Measurements from ENCODE around the gene IL3RA. TPM values are rescaled to one million over a fixed set of nuclear protein-coding genes. Genes with fewer than 3 reads are reported as not detected.

Gene IL3RA
- polyA plus RNA-seq, 1 of the 3 experiments (the other 2 are of a cell fraction) = not detected

GRCh38 chrX:1407035-1407434 is 70.5 kb downstream of the IL3RA start:
- no peak overlapping the region for H3K4me3 ChIP-seq (ENCODE audit: low read depth in 2 of 2, low read length in 1 of 2)
- no peak for DNase-seq
- no peaks in the 10 kb centered on the region for H3K9me3 ChIP-seq
- TF ChIP-seq GATA2 (CRISPR knock-in tag; IDR thresholded peaks at IDR 0.05) = no peak
- TF ChIP-seq MEF2A (IDR thresholded peaks at IDR 0.05; ENCODE audit: borderline replicate concordance, low read depth) = no peak
- no peak for TF ChIP-seq RXRA (IDR thresholded peaks at IDR 0.05; ENCODE audit: borderline replicate concordance, low read depth)
- TF ChIP-seq, protein P1, sequence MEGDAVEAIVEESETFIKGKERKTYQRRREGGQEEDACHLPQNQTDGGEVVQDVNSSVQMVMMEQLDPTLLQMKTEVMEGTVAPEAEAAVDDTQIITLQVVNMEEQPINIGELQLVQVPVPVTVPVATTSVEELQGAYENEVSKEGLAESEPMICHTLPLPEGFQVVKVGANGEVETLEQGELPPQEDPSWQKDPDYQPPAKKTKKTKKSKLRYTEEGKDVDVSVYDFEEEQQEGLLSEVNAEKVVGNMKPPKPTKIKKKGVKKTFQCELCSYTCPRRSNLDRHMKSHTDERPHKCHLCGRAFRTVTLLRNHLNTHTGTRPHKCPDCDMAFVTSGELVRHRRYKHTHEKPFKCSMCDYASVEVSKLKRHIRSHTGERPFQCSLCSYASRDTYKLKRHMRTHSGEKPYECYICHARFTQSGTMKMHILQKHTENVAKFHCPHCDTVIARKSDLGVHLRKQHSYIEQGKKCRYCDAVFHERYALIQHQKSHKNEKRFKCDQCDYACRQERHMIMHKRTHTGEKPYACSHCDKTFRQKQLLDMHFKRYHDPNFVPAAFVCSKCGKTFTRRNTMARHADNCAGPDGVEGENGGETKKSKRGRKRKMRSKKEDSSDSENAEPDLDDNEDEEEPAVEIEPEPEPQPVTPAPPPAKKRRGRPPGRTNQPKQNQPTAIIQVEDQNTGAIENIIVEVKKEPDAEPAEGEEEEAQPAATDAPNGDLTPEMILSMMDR (IDR thresholded peaks at IDR 0.05) = no peak
- TF ChIP-seq USF1 (IDR thresholded peaks at IDR 0.05; ENCODE audit: borderline replicate concordance, low read depth) = no peak
- TF ChIP-seq FOSL2 (IDR thresholded peaks at IDR 0.05; ENCODE audit: borderline replicate concordance, low read depth) = no peak
- no peak for TF ChIP-seq TCF12 (IDR thresholded peaks at IDR 0.05)
- no peak for TF ChIP-seq RAD21 (IDR thresholded peaks at IDR 0.05; ENCODE audit: low read length)
- no peaks in the 10 kb centered on the region for H3K4me1 ChIP-seq (ENCODE audit: control insufficient read depth in 1 of 2, insufficient read depth in 2 of 2, low read depth in 1 of 2, low read length in 1 of 2)
- H3F3A ChIP-seq (replicated peaks; ENCODE audit: insufficient read depth) = no peaks in the 10 kb centered on the region
- POLR2A ChIA-PET = no interaction called here
- no peak overlapping the region for H3K4me2 ChIP-seq
- no peak overlapping the region for H2AFZ ChIP-seq (ENCODE audit: low read depth)
- H3K36me3 ChIP-seq (replicated peaks in 1 of 2; ENCODE audit: control insufficient read depth in 1 of 2, insufficient read depth in 2 of 2, low read length in 1 of 2) = peaks cover 4 to 27% of the 10 kb centered on the region in 2 experiments
- H3K9me2 ChIP-seq = no peaks in the 10 kb centered on the region
- no peaks in the 10 kb centered on the region for H3K79me2 ChIP-seq (ENCODE audit: insufficient read depth)
- no peaks in the 10 kb centered on the region for H3K27me3 ChIP-seq (ENCODE audit: insufficient read depth)
- H3K9ac ChIP-seq = no peak overlapping the region
- H3K27ac ChIP-seq (ENCODE audit: low read depth in 2 of 2, low read length in 1 of 2) = no peak overlapping the region
- H4K20me1 ChIP-seq (ENCODE audit: insufficient read depth) = no peaks in the 10 kb centered on the region
- CTCF ChIA-PET = no interaction called here

DNA sequence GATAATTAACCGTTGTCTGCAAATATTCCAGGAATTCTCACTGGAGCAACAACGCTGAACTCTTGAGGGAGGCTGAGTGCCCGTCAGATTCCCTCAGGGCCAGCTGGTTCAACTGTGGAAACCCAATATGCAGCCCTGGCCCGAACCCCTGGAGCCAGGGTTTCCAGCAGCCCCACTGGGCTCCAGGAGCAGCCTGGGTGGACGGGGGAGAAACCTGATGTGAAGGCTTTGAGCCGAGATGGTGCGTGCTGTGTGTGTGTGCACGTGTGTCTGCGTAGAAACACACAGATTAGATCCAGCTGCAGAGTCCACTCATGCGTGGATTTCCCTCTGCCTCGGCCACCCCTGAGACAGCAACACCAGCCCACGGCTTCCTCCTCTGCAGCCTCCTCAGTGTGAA is 74.7 kb downstream of the IL3RA start:
- ChIA-PET POLR2A (no interaction called here), CTCF (no interaction called here)
- Histone ChIP-seq H3K4me3 (ENCODE audit: low read depth in 2 of 2, low read length in 1 of 2) (no peak overlapping the region), H3K36me3 (replicated peaks in 1 of 2; ENCODE audit: control insufficient read depth in 1 of 2, insufficient read depth in 2 of 2, low read length in 1 of 2) (peaks cover 8 to 14% of the 10 kb centered on the region in 2 experiments), H2AFZ (ENCODE audit: low read depth) (no peak overlapping the region), H3K27ac (ENCODE audit: low read depth in 2 of 2, low read length in 1 of 2) (no peak overlapping the region), H3K4me1 (ENCODE audit: control insufficient read depth in 1 of 2, insufficient read depth in 2 of 2, low read depth in 1 of 2, low read length in 1 of 2) (no peaks in the 10 kb centered on the region), H3K27me3 (ENCODE audit: insufficient read depth) (no peaks in the 10 kb centered on the region), H3K9me3 (no peaks in the 10 kb centered on the region), H3K9ac (no peak overlapping the region), H3K4me2 (no peak overlapping the region), H3F3A (replicated peaks; ENCODE audit: insufficient read depth) (no peaks in the 10 kb centered on the region), H3K79me2 (ENCODE audit: insufficient read depth) (no peaks in the 10 kb centered on the region), H3K9me2 (no peaks in the 10 kb centered on the region), H4K20me1 (ENCODE audit: insufficient read depth) (no peaks in the 10 kb centered on the region)
- DNase-seq = no peak
- TF ChIP-seq, protein P2, sequence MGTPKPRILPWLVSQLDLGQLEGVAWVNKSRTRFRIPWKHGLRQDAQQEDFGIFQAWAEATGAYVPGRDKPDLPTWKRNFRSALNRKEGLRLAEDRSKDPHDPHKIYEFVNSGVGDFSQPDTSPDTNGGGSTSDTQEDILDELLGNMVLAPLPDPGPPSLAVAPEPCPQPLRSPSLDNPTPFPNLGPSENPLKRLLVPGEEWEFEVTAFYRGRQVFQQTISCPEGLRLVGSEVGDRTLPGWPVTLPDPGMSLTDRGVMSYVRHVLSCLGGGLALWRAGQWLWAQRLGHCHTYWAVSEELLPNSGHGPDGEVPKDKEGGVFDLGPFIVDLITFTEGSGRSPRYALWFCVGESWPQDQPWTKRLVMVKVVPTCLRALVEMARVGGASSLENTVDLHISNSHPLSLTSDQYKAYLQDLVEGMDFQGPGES (IDR thresholded peaks at IDR 0.05; ENCODE audit: low read depth, low read length) = no peak
- no peak for TF ChIP-seq FOXM1 (IDR thresholded peaks at IDR 0.05; ENCODE audit: low read depth)
- no peak for TF ChIP-seq CHD2 (IDR thresholded peaks at IDR 0.05; ENCODE audit: low read length, partially characterized antibody)
- no peak for TF ChIP-seq FOXJ3 (CRISPR knock-in tag; IDR thresholded peaks at IDR 0.05)
- no peak for TF ChIP-seq USF1 (IDR thresholded peaks at IDR 0.05; ENCODE audit: borderline replicate concordance, low read depth)
- TF ChIP-seq TEAD4 (IDR thresholded peaks at IDR 0.05; ENCODE audit: borderline replicate concordance, insufficient read depth) = no peak
- TF ChIP-seq EP300 (IDR thresholded peaks at IDR 0.05; ENCODE audit: borderline replicate concordance in 1 of 2, low read depth in 1 of 2, low read length in 1 of 2) = no peak
- TF ChIP-seq JUND (IDR thresholded peaks at IDR 0.05) = no peak
- TF ChIP-seq NRF1 (IDR thresholded peaks at IDR 0.05; ENCODE audit: low read depth, low read length) = no peak
- 94% methylated on average over 11 of the region's 12 CpGs for WGBS (ENCODE audit: low lambda C conversion rate)

Data from SK-N-SH (cell line).